HG02678 (cell line): ENCODE measurements around the gene SLC25A22.

Source experiments
- ATAC-seq: cut with Tn5 transposase; IDR thresholded peaks from one replicate; pipeline ENCODE4 v1.9.1; 2021; ENCODE audit warnings: mild to moderate bottlenecking, moderate library complexity; ENCODE audit not compliant: unreplicated experiment

SLC25A22 gene

GRCh38 chr11:761526-762108, 36.5 kb downstream of the SLC25A22 start:
- no peak for ATAC-seq

- no peak for ATAC-seq
Observed at GRCh38 chr11:760236-760635, 37.8 kb downstream of the SLC25A22 start.

GRCh38 chr11:749731-750130, 48.4 kb downstream of the SLC25A22 start:
- no peak for ATAC-seq

GRCh38 chr11:748007-748359, 50.1 kb downstream of the SLC25A22 start:
- no peak for ATAC-seq

GRCh38 chr11:747158-748006, 50.7 kb downstream of the SLC25A22 start, which contains the start of gene TALDO1:
Gene TALDO1 (plus strand): TSS chr11:747464. CDS start chr11:747482, 18 bp downstream.
- peak; percentile 91 for ATAC-seq

GRCh38 chr11:746289-747157, 51.6 kb downstream of the SLC25A22 start:
- ATAC-seq: peak; percentile 26

GRCh38 chr11:745428-745827, 52.7 kb downstream of the SLC25A22 start:
- no peak for ATAC-seq

- no peak for ATAC-seq
Observed at GRCh38 chr11:742571-743201, 55.4 kb downstream of the SLC25A22 start.

- no peak for ATAC-seq
Observed at GRCh38 chr11:742156-742546, 55.9 kb downstream of the SLC25A22 start.
